HG03565 (cell line): ENCODE data around the gene NAV2.

Experiments
- ATAC-seq: cut with Tn5 transposase; IDR thresholded peaks from one replicate; pipeline ENCODE4 v1.9.1; 2021; ENCODE audit warnings: mild to moderate bottlenecking, moderate library complexity; ENCODE audit not compliant: unreplicated experiment

NAV2 gene

GRCh38 chr11:20047006-20047768 lies 334.6 kb downstream of the NAV2 start:
- ATAC-seq: no peak

GRCh38 chr11:20047769-20048154 lies 335.1 kb downstream of the NAV2 start:
- no peak for ATAC-seq

GRCh38 chr11:20048246-20048645 lies 335.6 kb downstream of the NAV2 start:
- no peak for ATAC-seq

- ATAC-seq: no peak
Observed at GRCh38 chr11:20048707-20049106, 336.1 kb downstream of the NAV2 start.

GRCh38 chr11:20049231-20049630 lies 336.6 kb downstream of the NAV2 start:
- ATAC-seq: no peak

GRCh38 chr11:20050048-20050447 lies 337.4 kb downstream of the NAV2 start:
- ATAC-seq: no peak

GRCh38 chr11:20050551-20051333 lies 338.1 kb downstream of the NAV2 start:
- ATAC-seq: no peak

GRCh38 chr11:20051469-20052399 lies 339.1 kb downstream of the NAV2 start:
- no peak for ATAC-seq

- ATAC-seq: no peak
Observed at GRCh38 chr11:20053572-20053971, 340.9 kb downstream of the NAV2 start.

GRCh38 chr11:20054584-20054983 lies 341.9 kb downstream of the NAV2 start:
- no peak for ATAC-seq

GRCh38 chr11:20055312-20055711 lies 342.7 kb downstream of the NAV2 start:
- no peak for ATAC-seq

GRCh38 chr11:20056109-20056949 lies 343.7 kb downstream of the NAV2 start:
- no peak for ATAC-seq

GRCh38 chr11:20056950-20057943 lies 344.6 kb downstream of the NAV2 start:
- ATAC-seq: no peak

GRCh38 chr11:20058749-20059458 lies 346.3 kb downstream of the NAV2 start:
- ATAC-seq: no peak

- no peak for ATAC-seq
Observed at GRCh38 chr11:20059587-20060021, 347.0 kb downstream of the NAV2 start.

GRCh38 chr11:20060181-20060580 lies 347.5 kb downstream of the NAV2 start:
- no peak for ATAC-seq

GRCh38 chr11:20060647-20061205 lies 348.1 kb downstream of the NAV2 start:
- no peak for ATAC-seq

GRCh38 chr11:20061776-20062175 lies 349.1 kb downstream of the NAV2 start:
- no peak for ATAC-seq
